OCI-LY7 (cell line): ENCODE results near the gene AGAP9.
"Not testable (repeated sequence)": the region's sequence is repeated elsewhere in the genome, so short reads cannot be mapped to it uniquely, and the experiment has no call there.

Source experiments
- EZH2phosphoT487 ChIP-seq: fragments of 200-600 bp; sonication (generic); IDR thresholded peaks from 2 replicates; pipeline ENCODE4 v1.6.1; 2018; ENCODE audit warnings: low read depth, borderline replicate concordance, mild to moderate bottlenecking, mixed run types, antibody characterized with exemption, low read length, moderate library complexity, mixed read lengths
- TF ChIP-seq, protein P1 (sequence below): fragments of 200-600 bp; sonication (generic); conservative IDR thresholded peaks from 2 replicates; pipeline ENCODE4 v1.5.1; 2014; ENCODE audit warnings: mild to moderate bottlenecking, antibody characterized with exemption, low read length, moderate library complexity, mixed read lengths

DNA sequence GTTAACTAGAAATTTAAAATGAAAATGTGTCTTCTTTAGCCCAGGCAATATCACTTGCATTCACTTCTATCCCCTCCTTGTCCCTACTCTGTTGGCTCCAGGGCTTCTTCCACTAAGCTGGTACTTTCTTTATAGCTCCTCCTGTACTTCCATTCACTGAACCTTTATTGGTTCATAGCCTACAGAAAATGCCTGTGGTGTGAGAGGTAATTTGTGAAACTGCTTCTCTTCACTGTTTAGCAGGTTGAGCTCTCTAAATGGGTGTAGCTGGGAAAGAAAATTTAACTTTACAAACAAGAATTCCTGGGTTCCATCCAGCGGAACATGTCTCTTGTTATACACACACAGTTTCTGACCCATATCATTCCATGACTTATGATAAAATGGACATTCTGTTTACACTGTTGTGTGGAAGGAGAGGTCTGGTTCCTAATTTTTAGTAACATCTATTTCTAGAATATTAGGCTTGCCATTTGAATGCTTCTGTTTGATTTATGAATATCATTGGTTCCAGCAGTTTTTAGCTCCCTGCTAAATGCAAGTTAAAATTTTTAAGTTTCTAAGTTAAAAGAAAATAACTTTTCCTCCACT, 36.4 kb upstream of the AGAP9 start:
- TF ChIP-seq, protein P1, sequence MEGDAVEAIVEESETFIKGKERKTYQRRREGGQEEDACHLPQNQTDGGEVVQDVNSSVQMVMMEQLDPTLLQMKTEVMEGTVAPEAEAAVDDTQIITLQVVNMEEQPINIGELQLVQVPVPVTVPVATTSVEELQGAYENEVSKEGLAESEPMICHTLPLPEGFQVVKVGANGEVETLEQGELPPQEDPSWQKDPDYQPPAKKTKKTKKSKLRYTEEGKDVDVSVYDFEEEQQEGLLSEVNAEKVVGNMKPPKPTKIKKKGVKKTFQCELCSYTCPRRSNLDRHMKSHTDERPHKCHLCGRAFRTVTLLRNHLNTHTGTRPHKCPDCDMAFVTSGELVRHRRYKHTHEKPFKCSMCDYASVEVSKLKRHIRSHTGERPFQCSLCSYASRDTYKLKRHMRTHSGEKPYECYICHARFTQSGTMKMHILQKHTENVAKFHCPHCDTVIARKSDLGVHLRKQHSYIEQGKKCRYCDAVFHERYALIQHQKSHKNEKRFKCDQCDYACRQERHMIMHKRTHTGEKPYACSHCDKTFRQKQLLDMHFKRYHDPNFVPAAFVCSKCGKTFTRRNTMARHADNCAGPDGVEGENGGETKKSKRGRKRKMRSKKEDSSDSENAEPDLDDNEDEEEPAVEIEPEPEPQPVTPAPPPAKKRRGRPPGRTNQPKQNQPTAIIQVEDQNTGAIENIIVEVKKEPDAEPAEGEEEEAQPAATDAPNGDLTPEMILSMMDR, result not testable (repeated sequence)
- TF ChIP-seq EZH2phosphoT487, result not testable (repeated sequence)
